ENCODE data around the gene SCGB1D4. TPM values are rescaled to one million over a fixed set of nuclear protein-coding genes. Genes with fewer than 3 reads are reported as not detected.
"Not testable (repeated sequence)": the region's sequence is repeated elsewhere in the genome, so short reads cannot be mapped to it uniquely, and the experiment has no call there.

The SCGB1D4 gene, protein sequence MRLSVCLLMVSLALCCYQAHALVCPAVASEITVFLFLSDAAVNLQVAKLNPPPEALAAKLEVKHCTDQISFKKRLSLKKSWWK
- total RNA-seq (2021) (not detected in 2 replicates), Bru-seq, nascent RNA (not detected), BruChase-seq, experiment 1, labeled RNA remaining after a 2-hour chase (not detected), BruChase-seq, experiment 2, labeled RNA remaining after a 6-hour chase (not detected)
- long read RNA-seq: 0 reads

DNA sequence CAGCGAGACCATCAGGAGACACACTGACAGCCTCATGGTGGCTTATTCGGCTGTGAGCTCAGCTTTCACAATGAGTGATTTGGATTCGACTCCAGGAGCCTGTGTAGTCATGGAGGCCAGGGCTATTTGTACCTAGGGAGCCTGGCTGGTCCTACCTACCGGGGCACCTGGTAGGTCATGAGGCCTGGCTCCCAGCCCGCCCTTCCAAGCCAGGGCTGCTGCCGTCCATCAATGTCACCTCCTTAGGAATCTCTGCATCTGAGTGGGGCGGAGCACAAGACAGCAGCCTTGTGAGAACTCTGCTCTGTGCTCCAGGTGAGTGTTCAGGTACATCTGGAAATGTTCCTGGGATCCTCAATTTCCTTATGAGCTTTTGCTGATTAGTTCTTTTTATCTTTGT lies at the start of gene SCGB1D4:
Gene SCGB1D4, minus strand, starts transcription at position 101 of the 400 bp plus-strand sequence. Its CDS starts 65 bp downstream, at position 36.
- intact Hi-C loops (cut with micrococcal nuclease; ENCODE audit: unreplicated experiment): no loop called here
- Histone ChIP-seq H3K36me3 (ENCODE audit: low read depth) (no peaks in the 10 kb centered on the region), H3K4me1 (replicated peaks; ENCODE audit: insufficient read depth) (no peaks in the 10 kb centered on the region), H4K20me1 (ENCODE audit: insufficient read depth) (no peaks in the 10 kb centered on the region), H3K4me2 (no peak within 1 kb of the TSS), H3K9me2 (ENCODE audit: insufficient read depth) (no peaks in the 10 kb centered on the region), H3K27ac (no peak within 1 kb of the TSS), H3K4me3 (no peak within 1 kb of the TSS), H2AFZ (no peak within 1 kb of the TSS), H3K27me3 (ENCODE audit: insufficient read depth, low read depth) (peaks cover 88% of the 10 kb centered on the region), H3F3A (ENCODE audit: insufficient read depth, low read depth) (no peaks in the 10 kb centered on the region), H3K79me2 (ENCODE audit: low read depth) (no peaks in the 10 kb centered on the region), H3K9me3 (ENCODE audit: insufficient read depth, low read depth) (no peaks in the 10 kb centered on the region)
- DNase-seq: no peak
- CTCF ChIA-PET: interaction anchor here (0.6 kb wide), 1 partner anchor 82 kb away, joined by 8 read pairs; no protein-coding TSS in a partner anchor
- no peak for TF ChIP-seq EZH2 (IDR thresholded peaks at IDR 0.05; ENCODE audit: low read depth)
- no TSS peak for BruUV-seq (replicated peaks)
- POLR2A ChIA-PET (ENCODE audit: unreplicated experiment): interaction anchor here (0.6 kb wide), 1 partner anchor 21 kb away, joined by 3 read pairs; no protein-coding TSS in a partner anchor

DNA sequence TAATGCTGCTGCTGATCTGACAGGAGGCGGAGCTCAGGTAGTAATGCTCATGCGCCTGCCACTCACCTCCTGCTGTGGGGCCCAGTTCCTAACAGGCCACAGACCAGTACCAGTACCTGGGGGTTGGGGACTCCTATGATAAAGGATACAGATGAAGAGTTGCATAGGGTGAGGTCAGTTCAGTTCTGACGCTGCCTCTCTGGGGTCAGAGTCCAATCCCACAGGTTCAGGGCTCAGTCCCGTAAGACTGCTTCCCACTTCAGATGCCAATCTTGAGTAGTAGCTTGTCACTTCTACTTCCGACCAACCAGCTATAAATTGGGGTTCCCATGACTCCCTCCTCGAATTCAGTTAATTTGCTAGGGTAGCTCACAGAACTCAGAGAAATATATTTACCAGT lies 47.0 kb upstream of the SCGB1D4 start:
- Histone ChIP-seq H3K9me2 (ENCODE audit: insufficient read depth) (no peaks in the 10 kb centered on the region), H3K27ac (no peak overlapping the region), H3K4me3 (no peak overlapping the region), H3K4me1 (replicated peaks; ENCODE audit: insufficient read depth) (no peaks in the 10 kb centered on the region), H4K20me1 (ENCODE audit: insufficient read depth) (no peaks in the 10 kb centered on the region), H2AFZ (no peak overlapping the region), H3K79me2 (ENCODE audit: low read depth) (no peaks in the 10 kb centered on the region), H3K27me3 (ENCODE audit: insufficient read depth, low read depth) (no peaks in the 10 kb centered on the region), H3K9me3 (ENCODE audit: insufficient read depth, low read depth) (no peaks in the 10 kb centered on the region), H3K4me2 (no peak overlapping the region), H3F3A (ENCODE audit: insufficient read depth, low read depth) (no peaks in the 10 kb centered on the region), H3K36me3 (ENCODE audit: low read depth) (no peaks in the 10 kb centered on the region)
- TF ChIP-seq CTCF (conservative IDR thresholded peaks at IDR 0.05) (no peak), EZH2 (IDR thresholded peaks at IDR 0.05; ENCODE audit: low read depth) (no peak)
- DNase-seq: no peak
- BruUV-seq (replicated peaks): no TSS peak
- intact Hi-C loops (cut with micrococcal nuclease; ENCODE audit: unreplicated experiment): no loop called here
- ChIA-PET CTCF (no interaction called here), POLR2A (ENCODE audit: unreplicated experiment) (no interaction called here)

- BruUV-seq (replicated peaks): no TSS peak
These were observed 45.3 kb upstream of the SCGB1D4 start for GRCh38 chr11:62344210-62344609.

GRCh38 chr11:62343646-62344190 lies 44.8 kb upstream of the SCGB1D4 start:
- BruUV-seq (replicated peaks); H3F3A ChIP-seq (ENCODE audit: insufficient read depth, low read depth); POLR2A ChIA-PET (ENCODE audit: unreplicated experiment): not testable (repeated sequence)

More at GRCh38 chr11:62344210-62344609, 45.3 kb upstream of the SCGB1D4 start:
- Histone ChIP-seq H3K27me3 (ENCODE audit: insufficient read depth, low read depth) (no peaks in the 10 kb centered on the region), H3K27ac (no peak overlapping the region), H3K79me2 (ENCODE audit: low read depth) (no peaks in the 10 kb centered on the region), H3K36me3 (ENCODE audit: low read depth) (no peaks in the 10 kb centered on the region), H3K4me2 (no peak overlapping the region), H3K9me3 (ENCODE audit: insufficient read depth, low read depth) (no peaks in the 10 kb centered on the region), H3K9me2 (ENCODE audit: insufficient read depth) (no peaks in the 10 kb centered on the region), H2AFZ (no peak overlapping the region), H3F3A (ENCODE audit: insufficient read depth, low read depth) (no peaks in the 10 kb centered on the region), H3K4me3 (no peak overlapping the region), H4K20me1 (ENCODE audit: insufficient read depth) (no peaks in the 10 kb centered on the region), H3K4me1 (replicated peaks; ENCODE audit: insufficient read depth) (no peaks in the 10 kb centered on the region)
- ChIA-PET POLR2A (ENCODE audit: unreplicated experiment) (no interaction called here), CTCF (interaction anchor here (0.6 kb wide), 1 partner anchor 423 kb away, joined by 3 read pairs; no protein-coding TSS in a partner anchor)
- TF ChIP-seq CTCF (conservative IDR thresholded peaks at IDR 0.05) (no peak), EZH2 (IDR thresholded peaks at IDR 0.05; ENCODE audit: low read depth) (no peak)
- intact Hi-C loops (cut with micrococcal nuclease; ENCODE audit: unreplicated experiment): no loop called here
- DNase-seq: no peak

More at GRCh38 chr11:62343646-62344190, 44.8 kb upstream of the SCGB1D4 start:
- H4K20me1 ChIP-seq (ENCODE audit: insufficient read depth); intact Hi-C loops (cut with micrococcal nuclease; ENCODE audit: unreplicated experiment); H3K27ac ChIP-seq; DNase-seq; H3K4me1 ChIP-seq (replicated peaks; ENCODE audit: insufficient read depth); H3K4me2 ChIP-seq; H3K9me3 ChIP-seq (ENCODE audit: insufficient read depth, low read depth); H2AFZ ChIP-seq; H3K4me3 ChIP-seq; H3K9me2 ChIP-seq (ENCODE audit: insufficient read depth); H3K79me2 ChIP-seq (ENCODE audit: low read depth); CTCF ChIA-PET; H3K27me3 ChIP-seq (ENCODE audit: insufficient read depth, low read depth); H3K36me3 ChIP-seq (ENCODE audit: low read depth): not testable (repeated sequence)
